HepG2 (cell line): Measurements from ENCODE around the gene TXLNA. TPM values are rescaled to one million over a fixed set of nuclear protein-coding genes. Genes with fewer than 3 reads are reported as not detected.
"Not testable (repeated sequence)": the region's sequence is repeated elsewhere in the genome, so short reads cannot be mapped to it uniquely, and the experiment has no call there.

ENCODE experiments used
- ATAC-seq: fragments of 200-7000 bp; cut with Tn5 transposase; 3 replicates; pipeline ENCODE4 v1.9.1; 2020; ENCODE audit warnings: mild to moderate bottlenecking, moderate library complexity
- BruUV-seq: library from RNA; stranded (reverse); fragments of 400-500 nt; replicated peaks from 2 replicates; lab custom pipeline; 2021; lab: Mats Ljungman, UMichigan
- CTCF ChIA-PET: fragments of 300-600 bp; formaldehyde crosslinking; extraction: SDS; loops from one replicate; lab custom pipeline; 2021; ENCODE audit warnings: low total read pairs, inconsistent platforms, low intra/inter-chr PET ratio; lab: Yijun Ruan, JAX
- POLR2A ChIA-PET: fragments of 350-600 bp; sonication (Branson Sonifier 250); formaldehyde crosslinking; loops from one replicate; lab custom pipeline; 2020; ENCODE audit warnings: antibody characterized with exemption, inconsistent platforms; lab: Yijun Ruan, JAX
- DNase-seq: peaks from one replicate; pipeline ENCODE4 v3.0.0-alpha.2; 2015; ENCODE audit warnings: low spot score
- FAIRE-seq: peaks from 3 replicates; lab custom pipeline; 2011; peaks lifted over from hg19 to GRCh38; lab: Jason Lieb, UNC
- H2AFZ ChIP-seq: one replicate; pipeline ENCODE4 v1.6.1; 2011; ENCODE audit warnings: low read length, inconsistent platforms
- H3K27ac ChIP-seq: fragments of 300-600 bp; 3 replicates; pipeline ENCODE4 v1.8.0; 2011; ENCODE audit warnings: mixed run types, mild to moderate bottlenecking, mixed read lengths, low read length, inconsistent platforms; ENCODE audit not compliant: insufficient read depth; ENCODE audit errors: extremely low read length
- H3K27me3 ChIP-seq, 2 experiments: fragments of 200-600 bp in 1 of 2; 2 replicates in 1 of 2; 3 replicates in 1 of 2; pipeline versions ENCODE4 v1.6.0 to v1.8.0; 2011; ENCODE audit warnings: low read length in 2 of 2, mild to moderate bottlenecking in 2 of 2, moderate library complexity in 2 of 2, inconsistent platforms in 1 of 2; ENCODE audit not compliant: insufficient read depth in 2 of 2, control insufficient read depth in 1 of 2
- H3K36me3 ChIP-seq, 2 experiments: fragments of 200-600 bp in 1 of 2; replicated peaks in 1 of 2; 2 replicates in 1 of 2; 3 replicates in 1 of 2; pipeline versions ENCODE4 v1.5.1 to v1.8.0; 2011; ENCODE audit warnings: low read length in 2 of 2, inconsistent platforms in 1 of 2; ENCODE audit not compliant: insufficient read depth in 2 of 2, control insufficient read depth in 1 of 2
- H3K4me1 ChIP-seq: 2 replicates; pipeline ENCODE4 v1.5.1; 2012; ENCODE audit warnings: low read length, inconsistent platforms; ENCODE audit not compliant: insufficient read depth
- H3K4me2 ChIP-seq: 2 replicates; pipeline ENCODE4 v1.6.0; 2011; ENCODE audit warnings: low read depth, low read length, inconsistent platforms
- H3K4me3 ChIP-seq, 3 experiments: fragments of 200-600 bp in 1 of 3; sonication (generic), shearing (Covaris generic) in 1 of 3; replicated peaks in 1 of 3; 2 replicates each; pipeline ENCODE4 v1.5.1; 2011 to 2016; ENCODE audit warnings: low read length in 3 of 3, inconsistent platforms in 2 of 3, low read depth in 2 of 3, mild to moderate bottlenecking in 2 of 3, control low read depth in 1 of 3, mixed read lengths in 1 of 3; ENCODE audit not compliant: insufficient read depth in 1 of 3
- H3K79me2 ChIP-seq: one replicate; pipeline ENCODE4 v1.6.1; 2011; ENCODE audit warnings: low read length, inconsistent platforms; ENCODE audit not compliant: insufficient read depth
- H3K9ac ChIP-seq: 2 replicates; pipeline ENCODE4 v1.6.0; 2011; ENCODE audit warnings: mild to moderate bottlenecking, low read depth, low read length, inconsistent platforms; ENCODE audit not compliant: insufficient read depth
- H3K9me3 ChIP-seq: 2 replicates; pipeline ENCODE4 v1.5.1; 2012; ENCODE audit warnings: mild to moderate bottlenecking, low read length
- H4K20me1 ChIP-seq: 2 replicates; pipeline ENCODE4 v1.6.0; 2011; ENCODE audit warnings: inconsistent platforms, mild to moderate bottlenecking, low read length, moderate library complexity; ENCODE audit not compliant: insufficient read depth
- CHCHD3 ChIP-seq: sonication (generic); formaldehyde crosslinking; IDR thresholded peaks from 2 replicates; pipeline ENCODE4 v1.8.0; 2022; ENCODE audit warnings: mild to moderate bottlenecking, missing genetic modification reagents, moderate library complexity
- CHD2 ChIP-seq: IDR thresholded peaks from 2 replicates; pipeline ENCODE4 v1.6.1; 2011; ENCODE audit warnings: low read depth, low read length, improper control_type of control experiment
- GABPA ChIP-seq, 2 experiments: IDR thresholded peaks; 2 replicates each; pipeline ENCODE4 v1.6.1; 2011 to 2016; ENCODE audit warnings: low read depth in 2 of 2, low read length in 1 of 2, missing biosample characterization in 1 of 2, missing genetic modification characterization in 1 of 2
- GLI4 ChIP-seq: sonication (generic); formaldehyde crosslinking; IDR thresholded peaks from 2 replicates; pipeline ENCODE4 v1.5.1; 2020; ENCODE audit warnings: missing genetic modification reagents, mild to moderate bottlenecking, moderate library complexity, borderline replicate concordance
- IRF2 ChIP-seq: IDR thresholded peaks from 2 replicates; pipeline ENCODE4 v1.6.1; 2018; ENCODE audit warnings: missing genetic modification reagents, missing compliant biosample characterization
- KAT7 ChIP-seq: IDR thresholded peaks from 2 replicates; pipeline ENCODE4 v1.6.1; 2018; ENCODE audit warnings: borderline replicate concordance, missing compliant biosample characterization
- KDM4B ChIP-seq: sonication (generic); formaldehyde crosslinking; IDR thresholded peaks from 2 replicates; pipeline ENCODE4 v1.4.0; 2020; ENCODE audit warnings: missing genetic modification reagents
- PPARG ChIP-seq: conservative IDR thresholded peaks from 2 replicates; pipeline ENCODE4 v1.6.1; 2016; ENCODE audit warnings: missing biosample characterization, missing genetic modification reagents
- PRMT3 ChIP-seq: sonication (generic); formaldehyde crosslinking; IDR thresholded peaks from 2 replicates; pipeline ENCODE4 v1.8.1; 2022; ENCODE audit warnings: low read depth, mild to moderate bottlenecking, moderate library complexity, missing genetic modification reagents, borderline replicate concordance
- PTBP1 ChIP-seq: fragments of 200-400 bp; formaldehyde crosslinking; IDR thresholded peaks from 2 replicates; pipeline ENCODE4 v1.6.1; 2018; ENCODE audit warnings: low read length, low read depth; ENCODE audit not compliant: poor library complexity, severe bottlenecking
- RBFOX2 ChIP-seq: fragments of 200-400 bp; formaldehyde crosslinking; IDR thresholded peaks from 2 replicates; pipeline ENCODE4 v1.6.1; 2017; ENCODE audit warnings: low read depth, mild to moderate bottlenecking, low read length
- YY1 ChIP-seq: IDR thresholded peaks from 2 replicates; pipeline ENCODE4 v1.6.1; 2011; ENCODE audit warnings: low read length, low read depth, moderate library complexity, mild to moderate bottlenecking; ENCODE audit not compliant: insufficient read depth, insufficient replicate concordance
- ZFP82 ChIP-seq: sonication (generic); formaldehyde crosslinking; IDR thresholded peaks from 2 replicates; pipeline ENCODE4 v1.5.1; 2020; ENCODE audit warnings: mild to moderate bottlenecking, missing genetic modification reagents, borderline replicate concordance
- ZNF703 ChIP-seq: sonication (generic); formaldehyde crosslinking; IDR thresholded peaks from 2 replicates; pipeline ENCODE4 v1.5.1; 2020; ENCODE audit warnings: missing genetic modification reagents, mild to moderate bottlenecking, moderate library complexity, borderline replicate concordance
- ZNF777 ChIP-seq: sonication (generic); formaldehyde crosslinking; IDR thresholded peaks from 2 replicates; pipeline ENCODE4 v1.4.0; 2020; ENCODE audit warnings: missing genetic modification reagents
- ZSCAN29 ChIP-seq: sonication (generic); formaldehyde crosslinking; conservative IDR thresholded peaks from 2 replicates; pipeline ENCODE4 v1.4.0; 2020; ENCODE audit warnings: mild to moderate bottlenecking, missing genetic modification reagents
- WGBS: methylation state at CpG from one replicate; pipeline ENCODE4 v1.1.6; 2017; ENCODE audit warnings: low lambda C conversion rate; 5-methylcytosine and 5-hydroxymethylcytosine counted together
- in situ Hi-C: cut with HindIII; loops from 2 replicates; pipeline ENCODE4 v1.10.0; 2017; ENCODE audit warnings: low pct_unique_long_range_greater_than_20kb; ENCODE audit not compliant: extremely low pct_ligation_motif_present
- intact Hi-C: fragments of 100-400 bp; cut with micrococcal nuclease; formaldehyde crosslinking; loops from one replicate; pipeline ENCODE4 v1.10.0; 2022; ENCODE audit not compliant: unreplicated experiment
- polyA plus RNA-seq, 8 experiments: library from polyadenylated mRNA; depleted of rRNA in 3 of 8; stranded (reverse) in 7 of 8; unstranded in 1 of 8; fragments of >200 nt; fragmentation: Illumina TruSeq in 4 of 8; extraction: Trizol in 4 of 8; gene quantifications; 2 replicates each; pipeline versions ENCODE4 v1.2.1 to v1.2.3, GENCODE V29; 2011 to 2016; ENCODE audit warnings: low read depth in 4 of 8, missing spikeins in 1 of 8, mixed read lengths in 1 of 8; ENCODE audit not compliant: insufficient read depth in 1 of 8
- total RNA-seq, 5 experiments: library from RNA; depleted of rRNA; stranded (reverse); fragments of >200 nt; fragmentation: Illumina TruSeq; extraction: Trizol; gene quantifications; 2 replicates each; pipeline ENCODE4 v1.2.3, GENCODE V29; 2016; ENCODE audit warnings: low read depth in 1 of 5
- TF ChIP-seq, protein P1 (sequence below): sonication (generic); formaldehyde crosslinking; IDR thresholded peaks from 2 replicates; pipeline ENCODE4 v1.4.0; 2020; ENCODE audit warnings: missing genetic modification reagents

Gene TXLNA
- total and polyA plus RNA-seq, 2 of the 13 experiments (the other 11 are each of a cell fraction or from before 2014, with no cell fraction given): 29.6 to 67.8 TPM

DNA sequence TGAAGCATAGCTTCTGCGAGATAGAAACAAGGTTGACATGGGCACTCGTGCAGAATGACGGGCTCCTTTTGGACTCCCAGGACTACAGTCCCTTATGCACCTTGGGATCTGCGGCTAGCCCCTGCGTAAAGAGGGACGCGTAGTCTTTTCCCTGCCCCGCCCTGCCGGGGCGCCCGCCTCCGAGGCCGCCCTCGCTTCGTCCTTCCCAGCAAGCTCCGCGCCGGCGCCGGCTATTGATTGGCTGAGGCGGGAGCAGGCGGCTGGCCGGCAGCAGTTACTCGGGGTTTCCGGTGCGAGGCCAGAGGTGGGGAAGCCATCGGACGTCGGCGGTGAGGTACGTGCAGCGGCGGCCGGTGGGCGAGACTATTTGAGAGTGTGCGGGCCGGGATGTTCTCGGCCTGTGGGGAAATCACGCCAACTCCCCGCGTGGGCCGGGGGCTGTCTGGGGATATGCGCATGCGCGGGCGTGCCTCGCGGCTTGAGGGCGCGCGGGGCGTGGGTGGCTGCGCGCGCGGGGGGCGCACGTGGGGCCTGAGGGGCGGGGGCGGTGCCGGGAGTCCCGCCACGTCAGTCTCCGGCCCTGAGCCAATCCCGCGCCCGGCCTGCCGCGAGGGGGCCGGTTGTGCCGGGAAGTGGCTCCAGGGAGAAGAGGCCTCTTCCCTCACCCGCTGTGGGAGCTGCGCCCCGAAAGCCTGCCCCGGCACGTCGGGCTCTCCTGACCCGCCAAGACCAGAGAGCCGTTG, at the start of gene TXLNA (continued):
- TF ChIP-seq RBFOX2 (peak; percentile 95), KAT7 (CRISPR knock-in tag) (no peak), KDM4B (CRISPR knock-in tag) (no peak), PTBP1 (no peak), ZSCAN29 (CRISPR knock-in tag) (peak; percentile 32; the same call in 1 of the 2 replicates)

DNA sequence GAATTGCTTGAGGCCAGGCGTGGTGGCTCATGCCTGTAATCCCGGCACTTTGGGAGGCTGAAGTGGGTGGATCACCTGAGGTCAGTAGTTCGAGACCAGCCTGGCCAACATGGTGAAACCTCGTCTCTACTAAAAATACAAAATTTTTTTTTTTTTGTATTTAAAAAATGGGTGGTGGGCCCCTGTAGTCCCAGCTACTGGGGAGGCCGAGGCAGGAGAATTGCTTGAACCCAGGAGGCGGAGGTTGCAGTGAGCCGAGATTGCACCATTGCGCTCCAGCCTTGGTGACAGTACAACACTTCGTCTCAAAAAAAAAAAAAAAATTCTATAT, 45.6 kb upstream of the TXLNA start:
- POLR2A ChIA-PET, BruUV-seq, ATAC-seq, H3K4me3 ChIP-seq, intact Hi-C loops, H2AFZ ChIP-seq, in situ Hi-C loops, CTCF ChIA-PET, H3K27ac ChIP-seq, H3K36me3 ChIP-seq, H3K9ac ChIP-seq, FAIRE-seq, DNase-seq, H3K27me3 ChIP-seq, H3K9me3 ChIP-seq, H3K4me2 ChIP-seq: not testable (repeated sequence)
- Histone ChIP-seq H3K79me2 (peaks cover 70% of the 10 kb centered on the region), H3K4me1 (peaks cover 11% of the 10 kb centered on the region), H4K20me1 (peaks cover 11% of the 10 kb centered on the region; the same call in 1 of the 2 replicates)
- WGBS: 97% methylated on average over 9 of the region's 9 CpGs

DNA sequence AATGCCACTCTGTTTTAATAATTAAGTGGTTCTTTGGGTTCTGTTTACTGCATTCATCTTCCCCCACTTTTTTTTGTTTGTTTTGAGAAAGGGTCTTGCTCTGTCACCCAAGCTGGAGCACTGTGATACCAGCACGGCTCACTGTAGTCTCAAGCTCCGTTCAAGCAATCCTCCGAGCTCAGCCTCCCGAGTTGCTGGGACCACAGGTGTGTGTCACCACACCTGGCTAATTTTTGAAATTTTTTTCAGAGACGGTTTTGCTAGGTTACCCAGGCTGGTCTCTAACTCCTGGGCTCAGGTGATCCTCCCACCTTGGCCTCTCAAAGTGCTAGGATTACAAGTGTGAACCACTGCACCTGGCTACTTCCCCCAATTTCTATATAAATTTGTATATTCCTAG, 42.4 kb upstream of the TXLNA start:
- intact Hi-C loops (no loop called here), in situ Hi-C loops (no loop called here)
- BruUV-seq: no TSS peak
- 0 out of 5 replicates have a peak, but pooled peaks cover 0 to 2% of the 10 kb centered on the region in 2 experiments for H3K36me3 ChIP-seq
- peaks cover 29% of the 10 kb centered on the region for H4K20me1 ChIP-seq
- H2AFZ ChIP-seq: no peak overlapping the region
- no peak overlapping the region for H3K4me3 ChIP-seq
- FAIRE-seq (no peak), ATAC-seq (no peak), DNase-seq (no peak)
- WGBS: 95% methylated on average over 5 of the region's 5 CpGs
- no peak overlapping the region for H3K27ac ChIP-seq
- POLR2A ChIA-PET: no interaction called here
- peaks cover 74% of the 10 kb centered on the region for H3K79me2 ChIP-seq
- H3K9ac ChIP-seq: no peak overlapping the region
- no peaks in the 10 kb centered on the region for H3K27me3 ChIP-seq
- H3K4me1 ChIP-seq: peaks cover 27% of the 10 kb centered on the region
- CTCF ChIA-PET: no interaction called here
- no peaks in the 10 kb centered on the region for H3K9me3 ChIP-seq
- no peak overlapping the region for H3K4me2 ChIP-seq
- TF ChIP-seq ZNF703 (CRISPR knock-in tag) (no peak), ZFP82 (CRISPR knock-in tag) (no peak), CHD2 (no peak), GABPA (IDR thresholded peaks at IDR 0.05; ENCODE audit: low read depth, low read length) (no peak), GABPA (CRISPR knock-in tag; IDR thresholded peaks at IDR 0.05; ENCODE audit: low read depth) (no peak), GLI4 (CRISPR knock-in tag) (no peak), IRF2 (CRISPR knock-in tag) (no peak), PPARG (CRISPR knock-in tag) (no peak), ZNF777 (CRISPR knock-in tag) (no peak), PRMT3 (no peak), CHCHD3 (CRISPR knock-in tag) (no peak), YY1 (no peak)
- TF ChIP-seq, protein P1, sequence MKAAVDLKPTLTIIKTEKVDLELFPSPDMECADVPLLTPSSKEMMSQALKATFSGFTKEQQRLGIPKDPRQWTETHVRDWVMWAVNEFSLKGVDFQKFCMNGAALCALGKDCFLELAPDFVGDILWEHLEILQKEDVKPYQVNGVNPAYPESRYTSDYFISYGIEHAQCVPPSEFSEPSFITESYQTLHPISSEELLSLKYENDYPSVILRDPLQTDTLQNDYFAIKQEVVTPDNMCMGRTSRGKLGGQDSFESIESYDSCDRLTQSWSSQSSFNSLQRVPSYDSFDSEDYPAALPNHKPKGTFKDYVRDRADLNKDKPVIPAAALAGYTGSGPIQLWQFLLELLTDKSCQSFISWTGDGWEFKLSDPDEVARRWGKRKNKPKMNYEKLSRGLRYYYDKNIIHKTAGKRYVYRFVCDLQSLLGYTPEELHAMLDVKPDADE (CRISPR knock-in tag): no peak
